K562 (cell line): ENCODE measurements around the gene PPA1. TPM values are rescaled to one million over a fixed set of nuclear protein-coding genes. Genes with fewer than 3 reads are reported as not detected.

ENCODE experiments used
- BACH1 ChIP-seq: fragments of 200-800 bp; sonication (Bioruptor generic); IDR thresholded peaks from 2 replicates; pipeline ENCODE4 v1.6.1; 2016; ENCODE audit warnings: missing genetic modification characterization, missing compliant biosample characterization
- FOSL1 ChIP-seq: fragments of 200-800 bp; sonication (Bioruptor generic); conservative IDR thresholded peaks from 2 replicates; pipeline ENCODE4 v1.6.1; 2016; ENCODE audit warnings: missing genetic modification characterization, missing compliant biosample characterization
- NRF1 ChIP-seq, 2 experiments: fragments of 450-650 bp; IDR thresholded peaks in 1 of 2; conservative IDR thresholded peaks in 1 of 2; 2 replicates each; pipeline ENCODE4 v1.6.1; 2014; ENCODE audit warnings: mild to moderate bottlenecking in 2 of 2
- SIN3A ChIP-seq, 2 experiments: fragments of 150-350 bp in 1 of 2; IDR thresholded peaks; 2 replicates each; pipeline ENCODE4 v1.6.1; 2011 to 2016; ENCODE audit warnings: borderline replicate concordance in 2 of 2, low read depth in 2 of 2, low read length in 2 of 2, mild to moderate bottlenecking in 2 of 2, moderate library complexity in 2 of 2; ENCODE audit not compliant: control insufficient read depth in 1 of 2
- polyA plus RNA-seq, 8 experiments: library from polyadenylated mRNA; depleted of rRNA in 4 of 8; stranded (reverse) in 5 of 8; unstranded in 3 of 8; fragments of >200 nt; fragmentation: Nextera tagmentation in 2 of 8; fragmentation: Illumina TruSeq in 1 of 8; extraction: Ambion mirVana in 2 of 8; extraction: Trizol in 1 of 8; gene quantifications; 2 replicates each; pipeline versions ENCODE4 v1.2.1 to v1.2.3, GENCODE V29; 2011 to 2014; ENCODE audit warnings: inconsistent platforms in 1 of 8, missing spikeins in 1 of 8
- total RNA-seq, 7 experiments: library from RNA; depleted of rRNA in 6 of 7; stranded (reverse); fragments of >200 nt in 6 of 7; fragmentation: Illumina TruSeq in 2 of 7; extraction: Trizol in 2 of 7; gene quantifications; 2 replicates each; pipeline versions ENCODE4 v1.2.1 to v1.2.3, GENCODE V29; 2011 to 2021; ENCODE audit warnings: low replicate concordance in 1 of 7
- TF ChIP-seq, protein P1 (sequence below), 2 experiments: fragments of 450-650 bp; IDR thresholded peaks; 2 replicates each; pipeline ENCODE4 v1.6.1; 2016; ENCODE audit warnings: mild to moderate bottlenecking in 2 of 2, borderline replicate concordance in 1 of 2, low read depth in 1 of 2, moderate library complexity in 1 of 2
- TF ChIP-seq, protein P2 (sequence below): fragments of 450-650 bp; IDR thresholded peaks from 2 replicates; pipeline ENCODE4 v1.6.1; 2016; ENCODE audit warnings: low read depth
- TF ChIP-seq, protein P3 (sequence below): fragments of 450-650 bp; formaldehyde crosslinking; conservative IDR thresholded peaks from 2 replicates; pipeline ENCODE4 v1.4.0; 2022; ENCODE audit warnings: mild to moderate bottlenecking, missing genetic modification characterization

The PPA1 gene
- total and polyA plus RNA-seq, 9 of the 15 experiments (the other 6 are each of a cell fraction or from before 2014, with no cell fraction given), result 301 to 635 (median 471) TPM

DNA sequence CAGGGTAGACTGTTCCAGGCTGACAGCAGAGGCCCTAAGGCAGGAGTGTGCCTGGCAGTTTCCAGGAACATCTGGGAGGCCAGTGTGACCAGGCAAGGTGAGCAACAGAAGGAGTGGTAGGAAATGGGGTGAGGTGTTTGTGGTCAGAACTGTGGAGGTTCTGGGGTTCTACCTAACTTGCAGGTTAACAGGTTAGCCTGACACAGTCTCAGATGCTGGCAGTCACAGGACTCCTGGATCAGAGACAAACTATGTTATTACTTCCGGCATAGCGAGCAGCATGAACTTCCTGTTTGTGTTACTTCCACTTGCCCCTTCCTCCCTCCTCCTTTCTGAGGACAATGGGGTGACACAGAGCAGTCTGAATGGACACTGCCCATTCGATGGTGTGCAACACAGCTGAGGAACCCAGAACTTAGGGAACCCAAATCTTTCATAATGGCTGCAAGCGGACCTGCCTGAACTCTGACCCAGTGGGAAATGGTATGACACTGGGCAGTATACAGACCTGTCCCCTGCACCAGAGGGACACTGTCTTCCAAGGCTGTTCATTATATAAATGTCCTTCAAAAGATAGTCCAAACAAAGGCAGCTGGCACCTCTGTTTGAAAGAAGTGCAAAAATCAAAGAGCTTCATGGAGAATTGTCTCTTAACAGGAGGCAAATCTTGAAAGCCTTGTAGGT lies 59.0 kb downstream of the PPA1 start (continued):
- TF ChIP-seq SIN3A (IDR thresholded peaks at IDR 0.05; ENCODE audit: borderline replicate concordance in 2 of 2, control insufficient read depth in 1 of 2, low read depth in 2 of 2, low read length in 2 of 2), result no peak
- TF ChIP-seq, protein P1, sequence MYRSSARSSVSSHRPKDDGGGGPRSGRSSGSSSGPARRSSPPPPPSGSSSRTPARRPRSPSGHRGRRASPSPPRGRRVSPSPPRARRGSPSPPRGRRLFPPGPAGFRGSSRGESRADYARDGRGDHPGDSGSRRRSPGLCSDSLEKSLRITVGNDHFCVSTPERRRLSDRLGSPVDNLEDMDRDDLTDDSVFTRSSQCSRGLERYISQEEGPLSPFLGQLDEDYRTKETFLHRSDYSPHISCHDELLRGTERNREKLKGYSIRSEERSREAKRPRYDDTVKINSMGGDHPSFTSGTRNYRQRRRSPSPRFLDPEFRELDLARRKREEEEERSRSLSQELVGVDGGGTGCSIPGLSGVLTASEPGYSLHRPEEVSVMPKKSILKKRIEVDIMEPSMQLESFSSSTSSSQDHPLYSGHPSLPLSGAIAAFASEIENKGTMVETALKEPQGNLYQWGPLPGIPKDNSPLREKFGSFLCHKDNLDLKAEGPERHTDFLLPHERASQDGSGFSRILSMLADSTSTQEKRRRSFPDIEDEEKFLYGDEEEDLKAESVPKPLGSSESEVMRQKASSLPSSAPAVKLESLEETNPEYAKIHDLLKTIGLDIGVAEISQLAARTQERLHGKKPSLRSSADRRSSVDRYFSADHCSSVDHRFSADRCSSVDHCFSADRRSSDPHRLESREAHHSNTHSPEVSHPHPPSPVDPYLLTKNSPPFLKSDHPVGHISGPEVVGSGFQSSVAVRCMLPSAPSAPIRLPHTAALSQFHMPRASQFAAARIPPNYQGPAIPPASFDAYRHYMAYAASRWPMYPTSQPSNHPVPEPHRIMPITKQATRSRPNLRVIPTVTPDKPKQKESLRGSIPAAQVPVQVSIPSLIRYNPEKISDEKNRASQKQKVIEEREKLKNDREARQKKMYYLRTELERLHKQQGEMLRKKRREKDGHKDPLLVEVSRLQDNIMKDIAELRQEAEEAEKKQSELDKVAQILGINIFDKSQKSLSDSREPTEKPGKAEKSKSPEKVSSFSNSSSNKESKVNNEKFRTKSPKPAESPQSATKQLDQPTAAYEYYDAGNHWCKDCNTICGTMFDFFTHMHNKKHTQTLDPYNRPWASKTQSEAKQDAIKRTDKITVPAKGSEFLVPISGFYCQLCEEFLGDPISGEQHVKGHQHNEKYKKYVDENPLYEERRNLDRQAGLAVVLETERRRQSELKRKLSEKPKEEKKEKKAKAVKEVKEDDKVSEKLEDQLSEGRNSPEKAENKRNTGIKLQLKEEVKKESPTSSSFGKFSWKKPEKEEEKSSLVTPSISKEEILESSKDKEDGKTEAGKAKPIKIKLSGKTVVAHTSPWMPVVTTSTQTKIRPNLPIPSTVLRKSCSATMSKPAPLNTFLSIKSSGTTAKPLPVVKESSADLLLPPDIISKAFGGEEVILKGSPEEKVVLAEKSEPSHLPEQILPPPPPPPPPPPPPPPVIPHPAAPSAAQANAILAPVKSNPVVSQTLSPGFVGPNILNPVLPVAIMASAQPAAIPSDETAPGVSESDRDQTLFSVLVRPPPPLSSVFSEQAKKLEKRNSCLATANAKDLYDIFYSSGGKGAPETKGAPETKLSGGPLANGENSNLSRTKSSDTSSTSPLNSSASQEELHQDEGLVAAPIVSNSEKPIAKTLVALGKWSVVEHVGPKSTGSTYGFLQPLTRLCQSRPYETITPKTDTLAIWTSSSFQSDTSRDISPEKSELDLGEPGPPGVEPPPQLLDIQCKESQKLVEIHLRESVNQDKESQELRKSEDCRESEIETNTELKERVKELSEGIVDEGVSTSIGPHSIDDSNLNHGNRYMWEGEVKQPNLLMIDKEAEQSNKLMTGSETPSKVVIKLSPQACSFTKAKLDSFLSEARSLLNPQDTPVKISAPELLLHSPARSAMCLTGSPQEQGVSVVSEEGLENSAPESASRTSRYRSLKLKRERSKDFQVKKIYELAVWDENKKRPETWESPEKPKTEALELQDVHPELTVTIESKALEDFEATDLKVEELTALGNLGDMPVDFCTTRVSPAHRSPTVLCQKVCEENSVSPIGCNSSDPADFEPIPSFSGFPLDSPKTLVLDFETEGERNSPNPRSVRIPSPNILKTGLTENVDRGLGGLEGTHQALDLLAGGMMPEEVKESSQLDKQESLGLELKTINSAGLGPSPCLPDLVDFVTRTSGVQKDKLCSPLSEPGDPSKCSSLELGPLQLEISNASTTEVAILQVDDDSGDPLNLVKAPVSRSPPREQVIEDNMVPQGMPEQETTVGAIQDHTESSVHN (IDR thresholded peaks at IDR 0.05; ENCODE audit: borderline replicate concordance in 1 of 2, low read depth in 1 of 2), result no peak
- TF ChIP-seq FOSL1, result peak; percentile 22; the same call in 1 of the 2 replicates
- TF ChIP-seq NRF1 (conservative IDR thresholded peaks at IDR 0.05 in 1 of 2, IDR thresholded peaks at IDR 0.05 in 1 of 2), result no peak
- TF ChIP-seq, protein P2, sequence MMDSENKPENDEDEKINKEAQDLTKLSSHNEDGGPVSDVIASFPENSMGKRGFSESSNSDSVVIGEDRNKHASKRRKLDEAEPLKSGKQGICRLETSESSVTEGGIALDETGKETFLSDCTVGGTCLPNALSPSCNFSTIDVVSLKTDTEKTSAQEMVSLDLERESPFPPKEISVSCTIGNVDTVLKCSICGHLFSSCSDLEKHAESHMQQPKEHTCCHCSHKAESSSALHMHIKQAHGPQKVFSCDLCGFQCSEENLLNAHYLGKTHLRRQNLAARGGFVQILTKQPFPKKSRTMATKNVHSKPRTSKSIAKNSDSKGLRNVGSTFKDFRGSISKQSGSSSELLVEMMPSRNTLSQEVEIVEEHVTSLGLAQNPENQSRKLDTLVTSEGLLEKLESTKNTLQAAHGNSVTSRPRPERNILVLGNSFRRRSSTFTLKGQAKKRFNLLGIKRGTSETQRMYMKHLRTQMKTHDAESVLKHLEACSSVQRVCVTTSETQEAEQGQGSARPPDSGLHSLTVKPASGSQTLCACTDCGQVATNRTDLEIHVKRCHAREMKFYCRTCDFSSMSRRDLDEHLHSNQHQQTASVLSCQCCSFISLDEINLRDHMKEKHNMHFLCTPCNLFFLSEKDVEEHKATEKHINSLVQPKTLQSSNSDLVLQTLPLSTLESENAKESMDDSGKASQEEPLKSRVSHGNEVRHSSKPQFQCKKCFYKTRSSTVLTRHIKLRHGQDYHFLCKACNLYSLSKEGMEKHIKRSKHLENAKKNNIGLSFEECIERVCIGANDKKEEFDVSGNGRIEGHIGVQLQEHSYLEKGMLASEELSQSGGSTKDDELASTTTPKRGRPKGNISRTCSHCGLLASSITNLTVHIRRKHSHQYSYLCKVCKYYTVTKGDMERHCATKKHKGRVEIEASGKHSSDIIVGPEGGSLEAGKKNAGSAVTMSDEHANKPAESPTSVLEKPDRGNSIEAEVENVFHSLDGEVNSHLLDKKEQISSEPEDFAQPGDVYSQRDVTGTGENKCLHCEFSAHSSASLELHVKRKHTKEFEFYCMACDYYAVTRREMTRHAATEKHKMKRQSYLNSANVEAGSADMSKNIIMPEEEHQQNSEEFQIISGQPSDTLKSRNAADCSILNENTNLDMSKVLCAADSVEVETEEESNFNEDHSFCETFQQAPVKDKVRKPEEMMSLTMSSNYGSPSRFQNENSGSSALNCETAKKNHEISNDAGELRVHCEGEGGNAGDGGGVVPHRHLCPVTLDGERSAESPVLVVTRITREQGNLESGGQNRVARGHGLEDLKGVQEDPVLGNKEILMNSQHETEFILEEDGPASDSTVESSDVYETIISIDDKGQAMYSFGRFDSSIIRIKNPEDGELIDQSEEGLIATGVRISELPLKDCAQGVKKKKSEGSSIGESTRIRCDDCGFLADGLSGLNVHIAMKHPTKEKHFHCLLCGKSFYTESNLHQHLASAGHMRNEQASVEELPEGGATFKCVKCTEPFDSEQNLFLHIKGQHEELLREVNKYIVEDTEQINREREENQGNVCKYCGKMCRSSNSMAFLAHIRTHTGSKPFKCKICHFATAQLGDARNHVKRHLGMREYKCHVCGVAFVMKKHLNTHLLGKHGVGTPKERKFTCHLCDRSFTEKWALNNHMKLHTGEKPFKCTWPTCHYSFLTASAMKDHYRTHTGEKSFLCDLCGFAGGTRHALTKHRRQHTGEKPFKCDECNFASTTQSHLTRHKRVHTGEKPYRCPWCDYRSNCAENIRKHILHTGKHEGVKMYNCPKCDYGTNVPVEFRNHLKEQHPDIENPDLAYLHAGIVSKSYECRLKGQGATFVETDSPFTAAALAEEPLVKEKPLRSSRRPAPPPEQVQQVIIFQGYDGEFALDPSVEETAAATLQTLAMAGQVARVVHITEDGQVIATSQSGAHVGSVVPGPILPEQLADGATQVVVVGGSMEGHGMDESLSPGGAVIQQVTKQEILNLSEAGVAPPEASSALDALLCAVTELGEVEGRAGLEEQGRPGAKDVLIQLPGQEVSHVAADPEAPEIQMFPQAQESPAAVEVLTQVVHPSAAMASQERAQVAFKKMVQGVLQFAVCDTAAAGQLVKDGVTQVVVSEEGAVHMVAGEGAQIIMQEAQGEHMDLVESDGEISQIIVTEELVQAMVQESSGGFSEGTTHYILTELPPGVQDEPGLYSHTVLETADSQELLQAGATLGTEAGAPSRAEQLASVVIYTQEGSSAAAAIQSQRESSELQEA, result no peak
- TF ChIP-seq BACH1 (tag), result peak; percentile 51; the same call in 1 of the 2 replicates
- TF ChIP-seq, protein P3, sequence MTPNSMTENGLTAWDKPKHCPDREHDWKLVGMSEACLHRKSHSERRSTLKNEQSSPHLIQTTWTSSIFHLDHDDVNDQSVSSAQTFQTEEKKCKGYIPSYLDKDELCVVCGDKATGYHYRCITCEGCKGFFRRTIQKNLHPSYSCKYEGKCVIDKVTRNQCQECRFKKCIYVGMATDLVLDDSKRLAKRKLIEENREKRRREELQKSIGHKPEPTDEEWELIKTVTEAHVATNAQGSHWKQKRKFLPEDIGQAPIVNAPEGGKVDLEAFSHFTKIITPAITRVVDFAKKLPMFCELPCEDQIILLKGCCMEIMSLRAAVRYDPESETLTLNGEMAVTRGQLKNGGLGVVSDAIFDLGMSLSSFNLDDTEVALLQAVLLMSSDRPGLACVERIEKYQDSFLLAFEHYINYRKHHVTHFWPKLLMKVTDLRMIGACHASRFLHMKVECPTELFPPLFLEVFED (CRISPR knock-in tag), result no peak
